SK-N-SH (cell line): Measurements from ENCODE around the gene CTBP2. TPM values are rescaled to one million over a fixed set of nuclear protein-coding genes. Genes with fewer than 3 reads are reported as not detected.

Source experiments
- CTCF ChIA-PET: fragments of 300-600, 350-600 bp; formaldehyde crosslinking; extraction: SDS; loops from one replicate; lab custom pipeline; 2021; lab: Yijun Ruan, JAX
- POLR2A ChIA-PET: fragments of 350-600 bp; sonication (Branson Sonifier 250); formaldehyde crosslinking; extraction: SDS; loops from one replicate; lab custom pipeline; 2020; ENCODE audit warnings: antibody characterized with exemption, inconsistent platforms; lab: Yijun Ruan, JAX
- DNase-seq: peaks from one replicate; pipeline ENCODE4 v3.0.0; 2012
- H2AFZ ChIP-seq: fragments of 200-600 bp; sonication (generic); 2 replicates; pipeline ENCODE4 v1.8.1; 2016; ENCODE audit warnings: antibody characterized with exemption, mild to moderate bottlenecking, low read depth
- H3F3A ChIP-seq: fragments of 200-600 bp; sonication (generic); replicated peaks from 2 replicates; pipeline ENCODE3; 2016; ENCODE audit warnings: antibody characterized with exemption, mild to moderate bottlenecking; ENCODE audit not compliant: insufficient read depth
- H3K27ac ChIP-seq, 2 experiments: fragments of 200-500 bp in 1 of 2; fragments of 200-600 bp in 1 of 2; sonication (Bioruptor generic) in 1 of 2; sonication (generic), shearing (Covaris generic) in 1 of 2; 2 replicates each; pipeline versions ENCODE4 v1.5.1 to v1.6.1; 2014 to 2016; ENCODE audit warnings: low read depth in 2 of 2, inconsistent platforms in 1 of 2, low read length in 1 of 2, mild to moderate bottlenecking in 1 of 2, mixed read lengths in 1 of 2
- H3K27me3 ChIP-seq: fragments of 200-600 bp; sonication (generic), shearing (Covaris generic); 2 replicates; pipeline ENCODE4 v1.6.1; 2016; ENCODE audit warnings: mixed run types; ENCODE audit not compliant: insufficient read depth
- H3K36me3 ChIP-seq, 2 experiments: fragments of 200-500 bp in 1 of 2; fragments of 200-600 bp in 1 of 2; sonication (Bioruptor generic) in 1 of 2; sonication (generic) in 1 of 2; replicated peaks in 1 of 2; 2 replicates each; pipeline versions ENCODE3 to v1.5.1; 2014 to 2016; ENCODE audit warnings: low read length in 1 of 2, mild to moderate bottlenecking in 1 of 2; ENCODE audit not compliant: insufficient read depth in 2 of 2, control insufficient read depth in 1 of 2
- H3K4me1 ChIP-seq, 2 experiments: fragments of 200-500 bp in 1 of 2; fragments of 200-600 bp in 1 of 2; sonication (Bioruptor generic) in 1 of 2; sonication (generic), shearing (Covaris generic) in 1 of 2; 2 replicates each; pipeline versions ENCODE4 v1.5.1 to v1.6.1; 2014 to 2016; ENCODE audit warnings: low read depth in 1 of 2, low read length in 1 of 2, mixed run types in 1 of 2; ENCODE audit not compliant: insufficient read depth in 2 of 2, control insufficient read depth in 1 of 2
- H3K4me2 ChIP-seq: fragments of 200-600 bp; sonication (generic), shearing (Covaris generic); 2 replicates; pipeline ENCODE4 v1.6.1; 2017; ENCODE audit warnings: mixed run types
- H3K4me3 ChIP-seq, 2 experiments: fragments of 200-500 bp in 1 of 2; fragments of 200-600 bp in 1 of 2; sonication (Bioruptor generic) in 1 of 2; sonication (generic), shearing (Covaris generic) in 1 of 2; 2 replicates each; pipeline versions ENCODE4 v1.5.1 to v1.8.1; 2014 to 2016; ENCODE audit warnings: low read depth in 2 of 2, inconsistent platforms in 1 of 2, low read length in 1 of 2, mild to moderate bottlenecking in 1 of 2, mixed read lengths in 1 of 2, moderate library complexity in 1 of 2
- H3K79me2 ChIP-seq: fragments of 200-600 bp; sonication (generic); 2 replicates; pipeline ENCODE4 v1.8.1; 2017; ENCODE audit warnings: mild to moderate bottlenecking; ENCODE audit not compliant: insufficient read depth
- H3K9ac ChIP-seq: fragments of 200-600 bp; sonication (generic); 2 replicates; pipeline ENCODE4 v1.6.1; 2017; ENCODE audit warnings: mixed run types
- H3K9me2 ChIP-seq: fragments of 200-600 bp; sonication (generic); 2 replicates; pipeline ENCODE4 v1.6.1; 2017; ENCODE audit warnings: mixed run types
- H3K9me3 ChIP-seq: fragments of 200-600 bp; sonication (generic); 2 replicates; pipeline ENCODE4 v1.6.1; 2017; ENCODE audit warnings: mixed run types, mild to moderate bottlenecking, moderate library complexity
- H4K20me1 ChIP-seq: fragments of 200-600 bp; sonication (generic); 2 replicates; pipeline ENCODE4 v1.6.1; 2017; ENCODE audit warnings: mild to moderate bottlenecking, mixed run types; ENCODE audit not compliant: insufficient read depth
- CHD2 ChIP-seq: fragments of 150-350 bp; IDR thresholded peaks from 2 replicates; pipeline ENCODE4 v1.6.1; 2018; ENCODE audit warnings: low read length; ENCODE audit not compliant: partially characterized antibody
- EP300 ChIP-seq, 2 experiments: IDR thresholded peaks; 2 replicates each; pipeline versions ENCODE4 v1.4.0 to v1.6.1; 2012; ENCODE audit warnings: borderline replicate concordance in 1 of 2, low read depth in 1 of 2, low read length in 1 of 2
- FOXM1 ChIP-seq: IDR thresholded peaks from 2 replicates; pipeline ENCODE4 v1.4.0; 2012; ENCODE audit warnings: low read depth, mild to moderate bottlenecking
- GABPA ChIP-seq: IDR thresholded peaks from 2 replicates; pipeline ENCODE4 v1.4.0; 2012; ENCODE audit warnings: low read depth, mild to moderate bottlenecking
- MAX ChIP-seq: IDR thresholded peaks from 2 replicates; pipeline ENCODE4 v1.4.0; 2012; ENCODE audit warnings: low read depth
- MEF2A ChIP-seq: IDR thresholded peaks from 2 replicates; pipeline ENCODE4 v1.4.0; 2012; ENCODE audit warnings: low read depth, borderline replicate concordance
- MXI1 ChIP-seq: IDR thresholded peaks from 2 replicates; pipeline ENCODE4 v1.6.1; 2012; ENCODE audit warnings: mild to moderate bottlenecking, low read depth, low read length, improper control_type of control experiment
- NFIC ChIP-seq: IDR thresholded peaks from 2 replicates; pipeline ENCODE4 v1.4.0; 2012; ENCODE audit warnings: borderline replicate concordance
- RAD21 ChIP-seq: IDR thresholded peaks from 2 replicates; pipeline ENCODE4 v1.6.1; 2012; ENCODE audit warnings: mild to moderate bottlenecking, low read length
- RCOR1 ChIP-seq: fragments of 150-350 bp; IDR thresholded peaks from 2 replicates; pipeline ENCODE4 v1.6.1; 2017; ENCODE audit warnings: antibody characterized with exemption, low read length
- REST ChIP-seq: IDR thresholded peaks from 2 replicates; pipeline ENCODE4 v1.6.1; 2012; ENCODE audit warnings: mild to moderate bottlenecking, low read depth, low read length, moderate library complexity
- RFX5 ChIP-seq: IDR thresholded peaks from 2 replicates; pipeline ENCODE4 v1.6.1; 2012; ENCODE audit warnings: mild to moderate bottlenecking, improper control_type of control experiment, low read length
- RXRA ChIP-seq: IDR thresholded peaks from 2 replicates; pipeline ENCODE4 v1.4.0; 2012; ENCODE audit warnings: low read depth, mild to moderate bottlenecking, borderline replicate concordance
- SIN3A ChIP-seq: IDR thresholded peaks from 2 replicates; pipeline ENCODE4 v1.6.1; 2012; ENCODE audit warnings: low read depth, mild to moderate bottlenecking, low read length, moderate library complexity, borderline replicate concordance
- SMC3 ChIP-seq: IDR thresholded peaks from 2 replicates; pipeline ENCODE4 v1.6.1; 2012; ENCODE audit warnings: low read depth, low read length, improper control_type of control experiment
- TAF1 ChIP-seq: IDR thresholded peaks from 2 replicates; pipeline ENCODE4 v1.6.1; 2012; ENCODE audit warnings: low read depth, mild to moderate bottlenecking, low read length, moderate library complexity, borderline replicate concordance
- USF2 ChIP-seq: fragments of 150-350 bp; IDR thresholded peaks from 2 replicates; pipeline ENCODE4 v1.6.1; 2017; ENCODE audit warnings: antibody characterized with exemption, low read length, low read depth, borderline replicate concordance
- YY1 ChIP-seq: IDR thresholded peaks from 2 replicates; pipeline ENCODE4 v1.4.0; 2012; ENCODE audit warnings: low read depth, mild to moderate bottlenecking
- ZBTB33 ChIP-seq: IDR thresholded peaks from 2 replicates; pipeline ENCODE4 v1.4.0; 2012; ENCODE audit warnings: low read depth, borderline replicate concordance
- WGBS: methylation state at CpG from one replicate; pipeline ENCODE4 v1.1.6; 2017; ENCODE audit warnings: low lambda C conversion rate; 5-methylcytosine and 5-hydroxymethylcytosine counted together
- polyA plus RNA-seq, 3 experiments: library from polyadenylated mRNA; depleted of rRNA; stranded (reverse); fragments of >200 nt; gene quantifications; 2 replicates each; pipeline ENCODE4 v1.2.3, GENCODE V29; 2012

The CTBP2 gene
- polyA plus RNA-seq, 1 of the 3 experiments (the other 2 are of a cell fraction), result 69.7 TPM

GRCh38 chr10:125005312-125006187, 154.8 kb downstream of the CTBP2 start (continued):
- TF ChIP-seq MEF2A (no peak), RXRA (no peak), GABPA (no peak), SIN3A (no peak), RAD21 (no peak), SMC3 (no peak), USF2 (no peak)

GRCh38 chr10:125004571-125005311, 155.6 kb downstream of the CTBP2 start:
- ChIA-PET CTCF (interaction anchor here (1.4 to 4.3 kb wide), 2 partner anchors 42 to 43 kb away, joined by 4 to 15 read pairs; no protein-coding TSS in a partner anchor), POLR2A (no interaction called here)
- TF ChIP-seq EP300 (IDR thresholded peaks at IDR 0.05; ENCODE audit: borderline replicate concordance in 1 of 2, low read depth in 1 of 2, low read length in 1 of 2) (no peak), YY1 (no peak), ZBTB33 (no peak), MXI1 (no peak), GABPA (no peak), MAX (no peak), TAF1 (no peak), CHD2 (no peak), REST (no peak), RCOR1 (no peak), NFIC (no peak), RFX5 (no peak), FOXM1 (no peak)
- no peaks in the 10 kb centered on the region for H3F3A ChIP-seq
- no peaks in the 10 kb centered on the region for H3K9me2 ChIP-seq
- peaks cover 0 to 45% of the 10 kb centered on the region in 2 experiments for H3K36me3 ChIP-seq
- H3K27me3 ChIP-seq, result no peaks in the 10 kb centered on the region
- H3K4me2 ChIP-seq, result no peak overlapping the region
- H2AFZ ChIP-seq, result no peak overlapping the region
- H3K79me2 ChIP-seq, result peaks cover 40% of the 10 kb centered on the region
- 95% methylated on average over 10 of the region's 19 CpGs for WGBS
- H3K9me3 ChIP-seq, result no peaks in the 10 kb centered on the region
- H3K27ac ChIP-seq, result peak overlapping the region in 1 of 2 experiments; percentile 43; a peak in 1 of 4 replicates
- H3K4me1 ChIP-seq, result peaks cover 0 to 95% of the 10 kb centered on the region in 2 experiments; a peak in 2 of 4 replicates
- peaks cover 65% of the 10 kb centered on the region for H4K20me1 ChIP-seq
- H3K4me3 ChIP-seq, result no peak overlapping the region
- DNase-seq, result peak; percentile 22
- H3K9ac ChIP-seq, result no peak overlapping the region
